SK-N-MC (cell line): ENCODE data around the gene NUDT1.

ENCODE experiments used
- DNase-seq: peaks from one replicate; pipeline ENCODE4 v3.0.0-alpha.2; 2011; ENCODE audit warnings: low read depth, low spot score
- H3K27ac ChIP-seq: fragments of 200-600 bp; sonication (generic); 2 replicates; pipeline ENCODE4 v1.5.1; 2016; ENCODE audit warnings: mixed run types
- H3K36me3 ChIP-seq: fragments of 200-600 bp; sonication (generic); 2 replicates; pipeline ENCODE4 v1.6.1; 2017; ENCODE audit warnings: antibody characterized with exemption, low read length, mixed read lengths; ENCODE audit not compliant: insufficient read depth
- H3K4me3 ChIP-seq: fragments of 200-600 bp; sonication (generic); 2 replicates; pipeline ENCODE4 v1.5.1; 2016
- H3K9ac ChIP-seq: fragments of 200-600 bp; sonication (generic); 2 replicates; pipeline ENCODE4 v1.8.0; 2017; ENCODE audit warnings: mixed run types, mixed read lengths; ENCODE audit not compliant: insufficient read length
- H3K9me3 ChIP-seq: fragments of 200-600 bp; sonication (generic); 2 replicates; pipeline ENCODE4 v1.6.1; 2017; ENCODE audit warnings: low read depth, mild to moderate bottlenecking, antibody characterized with exemption, low read length, moderate library complexity, mixed read lengths
- EZH2 ChIP-seq: fragments of 200-600 bp; sonication (generic); IDR thresholded peaks from one replicate; pipeline ENCODE4 v1.6.1; 2017; ENCODE audit warnings: antibody characterized with exemption
- FOXP2 ChIP-seq: optimal IDR thresholded peaks from 2 replicates; pipeline ENCODE3; 2011; ENCODE audit warnings: mild to moderate bottlenecking, moderate library complexity; ENCODE audit not compliant: insufficient read depth; ENCODE audit errors: extremely low read length, control extremely low read depth
- POLR2AphosphoS5 ChIP-seq: IDR thresholded peaks from 2 replicates; pipeline ENCODE4 v1.6.1; 2012; ENCODE audit warnings: mild to moderate bottlenecking, low read depth, low read length, borderline replicate concordance

Gene NUDT1

GRCh38 chr7:2295936-2296620 is 54.1 kb downstream of the NUDT1 start:
- H3K36me3 ChIP-seq = no peaks in the 10 kb centered on the region
- H3K9me3 ChIP-seq = no peaks in the 10 kb centered on the region
- TF ChIP-seq POLR2AphosphoS5 (no peak), EZH2 (no peak), FOXP2 (no peak)
- no peak overlapping the region for H3K27ac ChIP-seq
- no peak overlapping the region for H3K9ac ChIP-seq
- no peak overlapping the region for H3K4me3 ChIP-seq
- DNase-seq = no peak

- no peaks in the 10 kb centered on the region for H3K36me3 ChIP-seq
- H3K4me3 ChIP-seq = no peak overlapping the region
- H3K9ac ChIP-seq = no peak overlapping the region
- H3K9me3 ChIP-seq = no peaks in the 10 kb centered on the region
- DNase-seq = no peak
- no peak overlapping the region for H3K27ac ChIP-seq
- TF ChIP-seq POLR2AphosphoS5 (no peak), FOXP2 (no peak), EZH2 (no peak)
Observed at GRCh38 chr7:2296832-2297231, 54.8 kb downstream of the NUDT1 start.

- no peaks in the 10 kb centered on the region for H3K36me3 ChIP-seq
- no peaks in the 10 kb centered on the region for H3K9me3 ChIP-seq
- no peak for TF ChIP-seq POLR2AphosphoS5
- TF ChIP-seq EZH2 = no peak
- TF ChIP-seq FOXP2 = no peak
- H3K27ac ChIP-seq = peak overlapping the region; percentile 62
- H3K9ac ChIP-seq = no peak overlapping the region
- no peak for DNase-seq
- H3K4me3 ChIP-seq = peak overlapping the region; percentile 28
Observed at GRCh38 chr7:2299131-2299829, 57.3 kb downstream of the NUDT1 start.

GRCh38 chr7:2299870-2300512 is 58.0 kb downstream of the NUDT1 start:
- DNase-seq = peak; percentile 1
- H3K9ac ChIP-seq = no peak overlapping the region
- no peaks in the 10 kb centered on the region for H3K9me3 ChIP-seq
- no peaks in the 10 kb centered on the region for H3K36me3 ChIP-seq
- peak overlapping the region; percentile 62 for H3K27ac ChIP-seq
- no peak for TF ChIP-seq FOXP2
- TF ChIP-seq POLR2AphosphoS5 = no peak
- TF ChIP-seq EZH2 = no peak
- peak overlapping the region; percentile 28 for H3K4me3 ChIP-seq
